Thoracic aorta (tissue), 2 donors: ENCODE data around the gene RNF175. TPM values are rescaled to one million over a fixed set of nuclear protein-coding genes. Genes with fewer than 3 reads are reported as not detected.

Experiments used
- ATAC-seq: fragments of 150-250 bp; one replicate; pipeline ENCODE4 v1.8.0; 2017; ENCODE audit warnings: low read depth; ENCODE audit not compliant: insufficient number of reproducible peaks, low FRiP score
- DNase-seq: peaks from one replicate; pipeline ENCODE4 v3.0.0-alpha.2; 2020; ENCODE audit warnings: low spot score
- H3K27ac ChIP-seq, 2 donors: fragments of 200-600 bp; sonication (generic); 1 replicate in 1 of 2; 2 replicates in 1 of 2; pipeline ENCODE4 v1.5.1; 2016; ENCODE audit warnings: mild to moderate bottlenecking in 2 of 2, moderate library complexity in 2 of 2
- H3K27me3 ChIP-seq: fragments of 200-600 bp; sonication (generic); replicated peaks from 2 replicates; pipeline ENCODE4 v1.6.0; 2016; ENCODE audit warnings: mild to moderate bottlenecking; ENCODE audit not compliant: insufficient read depth
- H3K36me3 ChIP-seq: fragments of 200-600 bp; sonication (generic); one replicate; pipeline ENCODE4 v1.5.1; 2016
- H3K4me1 ChIP-seq, 2 donors: fragments of 200-600 bp; sonication (generic); 1 replicate in 1 of 2; 2 replicates in 1 of 2; pipeline versions ENCODE4 v1.5.1 to v1.6.0; 2016; ENCODE audit warnings: low read depth in 2 of 2, mild to moderate bottlenecking in 1 of 2; ENCODE audit not compliant: control insufficient read depth in 1 of 2
- H3K4me3 ChIP-seq: fragments of 200-600 bp; sonication (generic); 2 replicates; pipeline ENCODE4 v1.5.1; 2016; ENCODE audit warnings: mild to moderate bottlenecking
- H3K9me3 ChIP-seq: fragments of 200-600 bp; sonication (generic); 2 replicates; pipeline ENCODE4 v1.5.1; 2016
- total RNA-seq, 2 donors: library from RNA; depleted of rRNA; stranded (reverse); fragments of >200 nt; gene quantifications; one replicate each; pipeline versions ENCODE4 v1.1.0 to v1.2.3, GENCODE V29; 2016
- TF ChIP-seq, protein P1 (sequence below): fragments of 200-600 bp; sonication (generic); IDR thresholded peaks from one replicate; pipeline ENCODE4 v1.5.1; 2019; ENCODE audit warnings: antibody characterized with exemption

The RNF175 gene
- total RNA-seq, 2 donors from 2014 or later: not detected

DNA sequence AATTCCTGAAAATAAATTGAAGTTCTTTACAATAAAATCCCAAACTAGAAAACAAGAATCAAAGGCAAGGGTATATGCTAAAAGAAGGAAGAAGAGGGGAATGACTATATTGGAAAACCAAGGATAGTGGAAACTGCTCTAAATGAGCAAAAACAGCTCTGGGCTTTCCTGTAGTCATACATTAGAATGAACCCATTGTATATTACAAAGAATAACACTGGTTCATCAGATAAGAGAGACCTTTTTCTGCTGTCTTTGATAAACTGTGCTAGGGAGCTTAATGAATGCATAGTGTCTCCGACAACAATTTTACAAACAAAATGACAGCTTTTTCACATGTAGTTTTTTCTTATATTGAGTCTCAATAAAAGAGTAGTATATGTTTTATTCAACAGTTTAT lies 49.1 kb downstream of the RNF175 start:
- H3K9me3 ChIP-seq: no peaks in the 10 kb centered on the region
- TF ChIP-seq, protein P1, sequence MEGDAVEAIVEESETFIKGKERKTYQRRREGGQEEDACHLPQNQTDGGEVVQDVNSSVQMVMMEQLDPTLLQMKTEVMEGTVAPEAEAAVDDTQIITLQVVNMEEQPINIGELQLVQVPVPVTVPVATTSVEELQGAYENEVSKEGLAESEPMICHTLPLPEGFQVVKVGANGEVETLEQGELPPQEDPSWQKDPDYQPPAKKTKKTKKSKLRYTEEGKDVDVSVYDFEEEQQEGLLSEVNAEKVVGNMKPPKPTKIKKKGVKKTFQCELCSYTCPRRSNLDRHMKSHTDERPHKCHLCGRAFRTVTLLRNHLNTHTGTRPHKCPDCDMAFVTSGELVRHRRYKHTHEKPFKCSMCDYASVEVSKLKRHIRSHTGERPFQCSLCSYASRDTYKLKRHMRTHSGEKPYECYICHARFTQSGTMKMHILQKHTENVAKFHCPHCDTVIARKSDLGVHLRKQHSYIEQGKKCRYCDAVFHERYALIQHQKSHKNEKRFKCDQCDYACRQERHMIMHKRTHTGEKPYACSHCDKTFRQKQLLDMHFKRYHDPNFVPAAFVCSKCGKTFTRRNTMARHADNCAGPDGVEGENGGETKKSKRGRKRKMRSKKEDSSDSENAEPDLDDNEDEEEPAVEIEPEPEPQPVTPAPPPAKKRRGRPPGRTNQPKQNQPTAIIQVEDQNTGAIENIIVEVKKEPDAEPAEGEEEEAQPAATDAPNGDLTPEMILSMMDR: no peak
- DNase-seq (no peak), ATAC-seq (no peak)
- no peak overlapping the region for H3K4me3 ChIP-seq
- H3K27ac ChIP-seq: no peak overlapping the region
- no peaks in the 10 kb centered on the region for H3K27me3 ChIP-seq
- H3K4me1 ChIP-seq: peaks cover 2 to 9% of the 10 kb centered on the region in 2 donors
- no peaks in the 10 kb centered on the region for H3K36me3 ChIP-seq

DNA sequence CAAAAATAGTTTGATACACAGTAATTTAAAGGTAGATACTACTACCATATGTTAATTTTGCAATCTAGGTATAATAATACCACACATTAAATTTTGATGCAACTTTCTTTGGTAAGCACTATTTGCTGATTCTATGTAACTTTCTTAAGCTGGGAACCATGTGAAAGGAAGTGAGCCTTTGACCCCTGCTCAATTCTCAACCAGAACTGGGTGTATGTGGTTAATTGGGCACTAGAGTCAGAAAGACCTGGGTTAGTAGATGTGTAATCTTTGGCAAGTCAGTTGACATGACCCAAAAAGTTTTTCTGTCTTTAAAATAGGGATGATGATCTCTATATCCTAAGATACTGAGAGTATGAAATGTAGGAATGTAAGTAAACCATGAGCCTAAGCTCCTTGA lies 53.3 kb downstream of the RNF175 start:
- TF ChIP-seq, protein P1: no peak
- Histone ChIP-seq H3K9me3 (no peaks in the 10 kb centered on the region), H3K27me3 (no peaks in the 10 kb centered on the region), H3K36me3 (peaks cover 4% of the 10 kb centered on the region), H3K4me3 (no peak overlapping the region), H3K4me1 (no peaks in the 10 kb centered on the region), H3K27ac (no peak overlapping the region)
- DNase-seq: no peak
- no peak for ATAC-seq

DNA sequence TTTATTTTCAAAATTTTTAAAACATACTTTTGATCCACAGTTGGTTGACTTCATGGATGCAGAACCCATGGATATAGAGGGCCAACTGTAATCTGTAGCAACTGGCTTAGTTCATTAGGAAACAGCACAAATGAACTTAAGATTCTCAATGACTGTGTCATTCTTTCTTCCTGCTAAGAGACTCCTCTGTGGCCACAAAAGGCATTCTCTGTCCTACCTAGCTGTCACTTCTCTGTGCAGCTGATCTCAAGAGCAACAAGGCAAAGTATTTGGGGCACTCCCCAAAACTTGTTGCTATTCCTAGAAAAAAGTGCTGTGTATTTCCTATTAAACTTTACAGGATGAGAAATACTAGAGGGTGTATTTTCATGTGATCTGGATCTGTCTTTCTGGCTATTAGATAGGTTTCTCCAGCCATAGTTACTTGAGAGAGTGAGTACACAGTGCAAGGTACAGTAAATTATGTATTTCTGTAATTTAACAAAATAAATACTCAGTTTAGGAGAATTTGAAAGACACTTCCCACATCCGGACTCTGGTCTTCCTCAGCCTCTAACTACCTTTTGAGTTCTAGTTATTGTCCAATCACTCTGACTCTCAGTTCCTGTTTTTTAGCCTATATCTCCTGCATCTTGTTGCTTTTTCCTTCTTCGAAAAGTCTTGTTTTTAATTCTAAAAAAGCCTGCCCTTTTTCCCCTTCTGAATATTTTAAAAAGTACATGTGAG lies 53.9 kb downstream of the RNF175 start:
- Histone ChIP-seq H3K4me3 (no peak overlapping the region), H3K4me1 (no peaks in the 10 kb centered on the region)
- TF ChIP-seq, protein P1: no peak

DNA sequence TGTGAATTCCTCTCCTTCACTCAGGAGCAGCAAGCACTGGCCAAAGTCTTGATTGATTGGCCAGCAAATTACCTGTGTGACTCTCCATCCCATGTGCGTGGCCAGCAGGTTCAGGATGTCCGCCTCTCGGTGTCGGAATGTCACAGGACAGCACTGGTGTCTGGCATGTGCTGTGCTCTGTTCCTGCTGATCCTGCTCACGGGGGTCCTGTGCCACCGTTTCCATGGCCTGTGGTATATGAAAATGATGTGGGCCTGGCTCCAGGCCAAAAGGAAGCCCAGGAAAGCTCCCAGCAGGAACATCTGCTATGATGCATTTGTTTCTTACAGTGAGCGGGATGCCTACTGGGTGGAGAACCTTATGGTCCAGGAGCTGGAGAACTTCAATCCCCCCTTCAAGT lies 55.3 kb downstream of the RNF175 start:
- Histone ChIP-seq H3K4me1 (no peaks in the 10 kb centered on the region), H3K4me3 (no peak overlapping the region), H3K27ac (no peak overlapping the region), H3K36me3 (peaks cover 4% of the 10 kb centered on the region), H3K9me3 (no peaks in the 10 kb centered on the region), H3K27me3 (no peaks in the 10 kb centered on the region)
- no peak for ATAC-seq
- TF ChIP-seq, protein P1: no peak
- DNase-seq: no peak

More for the DNA sequence above, 53.9 kb downstream of the RNF175 start:
- ATAC-seq (no peak), DNase-seq (no peak)
- peaks cover 4% of the 10 kb centered on the region for H3K36me3 ChIP-seq
- no peaks in the 10 kb centered on the region for H3K27me3 ChIP-seq
- H3K9me3 ChIP-seq: no peaks in the 10 kb centered on the region
- H3K27ac ChIP-seq: no peak overlapping the region

DNA sequence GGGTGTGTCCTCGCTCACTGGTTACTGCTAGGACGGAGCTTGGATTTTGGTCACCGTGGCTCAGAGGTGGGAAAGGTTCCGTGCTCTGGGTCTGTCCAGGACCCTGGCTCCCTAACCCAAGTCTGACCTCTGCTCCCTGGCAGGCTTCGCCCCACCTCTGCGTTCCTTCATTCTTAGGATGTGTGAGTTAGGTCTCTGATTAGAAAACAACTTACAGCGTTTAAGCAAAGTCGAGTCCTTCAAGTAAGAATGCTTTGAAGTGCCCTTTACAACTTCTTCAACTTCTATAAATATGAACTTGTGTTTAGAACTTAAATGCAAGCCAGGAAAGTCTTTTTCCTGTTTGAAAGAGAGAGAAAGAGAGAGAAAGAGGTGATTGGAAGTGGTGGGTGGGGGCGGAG lies 74.9 kb downstream of the RNF175 start:
- peak overlapping the region; percentile 40 to 65 for H3K27ac ChIP-seq
- no peak for DNase-seq
- peak; percentile 58 for ATAC-seq

More for the DNA sequence above, 74.9 kb downstream of the RNF175 start:
- peak overlapping the region; percentile 88 for H3K4me3 ChIP-seq
- peaks cover 2 to 5% of the 10 kb centered on the region in 2 donors for H3K4me1 ChIP-seq
- no peaks in the 10 kb centered on the region for H3K9me3 ChIP-seq
- no peaks in the 10 kb centered on the region for H3K27me3 ChIP-seq
- peaks cover 15% of the 10 kb centered on the region for H3K36me3 ChIP-seq
- TF ChIP-seq, protein P1: no peak
